ENCODE results near the gene NFATC3.

Gene NFATC3

GRCh38 chr16:68236826-68237242 is 151.7 kb downstream of the NFATC3 start:
- TF ChIP-seq CTCF (IDR thresholded peaks at IDR 0.05; ENCODE audit: low read depth, low read length) = no peak
- peak overlapping the region; percentile 60 for H3K4me3 ChIP-seq (ENCODE audit: low read depth, low read length)

DNA sequence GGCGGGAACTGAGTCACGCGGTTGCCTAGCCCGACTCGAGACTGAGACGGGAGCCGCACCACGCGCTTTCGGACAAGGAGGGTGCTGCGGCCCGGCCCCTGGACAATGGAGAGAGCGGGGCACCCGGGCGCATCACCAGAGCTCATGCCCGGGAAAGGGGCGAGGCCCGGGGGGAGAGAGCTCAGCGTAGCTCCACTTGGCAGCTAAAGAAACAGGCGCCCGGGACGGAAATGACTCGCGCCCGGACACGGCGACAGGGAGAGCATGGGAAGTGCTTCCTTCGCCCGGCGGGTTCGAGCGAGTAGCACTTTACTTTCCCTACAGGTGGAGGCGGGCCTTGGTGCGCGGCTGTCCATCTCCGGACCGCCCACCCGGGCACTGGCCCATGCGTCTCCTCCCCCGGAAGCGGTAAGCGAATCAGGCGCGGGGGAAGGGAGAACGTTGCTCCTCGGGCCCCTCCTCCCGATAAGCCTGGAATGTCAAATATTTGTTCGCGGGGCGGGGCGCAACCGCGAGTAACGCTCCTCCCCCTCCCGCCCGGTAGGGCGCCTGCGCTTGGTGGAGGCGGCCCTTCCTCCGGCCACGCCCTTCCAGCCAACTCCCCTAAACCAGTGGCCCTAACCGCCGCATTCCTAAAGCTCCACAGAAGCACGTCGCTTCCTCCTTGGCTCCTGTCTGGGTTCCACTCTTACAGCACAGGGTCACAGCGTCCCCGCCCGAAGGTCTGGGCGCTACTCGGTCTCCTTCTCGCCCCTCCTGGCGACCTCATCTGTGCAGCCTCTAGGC is 152.3 kb downstream of the NFATC3 start:
- no peak for TF ChIP-seq CTCF (IDR thresholded peaks at IDR 0.05; ENCODE audit: low read depth, low read length)
- H3K4me3 ChIP-seq (ENCODE audit: low read depth, low read length) = peak overlapping the region; percentile 60

DNA sequence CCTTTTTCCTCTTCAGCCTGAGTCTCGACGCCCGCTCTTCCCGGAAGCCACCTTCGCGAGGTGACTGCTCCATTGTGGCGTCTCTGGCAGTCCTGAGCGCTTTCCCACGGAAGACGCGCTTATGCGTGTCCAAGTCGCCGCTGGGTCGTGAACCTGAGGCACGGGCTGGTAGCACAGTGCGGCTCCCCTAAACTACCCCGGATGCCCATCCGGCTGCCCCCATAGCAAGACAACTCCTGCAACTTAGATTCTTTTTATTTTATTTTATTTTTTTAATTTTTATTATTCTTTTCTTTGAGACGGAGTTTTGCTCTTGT is 152.8 kb downstream of the NFATC3 start:
- no peak for TF ChIP-seq CTCF (IDR thresholded peaks at IDR 0.05; ENCODE audit: low read depth, low read length)
- peak overlapping the region; percentile 60 for H3K4me3 ChIP-seq (ENCODE audit: low read depth, low read length)

DNA sequence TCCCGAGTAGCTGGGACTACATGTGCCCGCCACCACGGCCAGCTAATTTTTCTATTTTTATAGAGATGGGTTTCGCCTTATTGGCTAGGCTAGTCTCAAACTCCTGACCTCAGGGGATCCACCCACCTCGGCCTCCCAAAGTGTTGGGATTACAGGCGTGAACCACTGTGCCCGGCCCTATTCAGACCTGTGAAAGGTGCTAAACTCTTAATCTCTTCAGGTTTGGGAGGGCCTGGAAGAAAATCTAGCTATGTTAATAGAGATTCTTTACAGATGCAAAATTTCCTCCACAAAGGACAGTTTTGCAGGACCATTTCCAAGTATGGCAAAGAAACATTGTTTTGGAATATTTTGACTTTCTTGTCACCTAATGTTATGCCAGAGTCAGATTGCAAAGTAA is 156.9 kb downstream of the NFATC3 start:
- no peak for TF ChIP-seq CTCF (IDR thresholded peaks at IDR 0.05; ENCODE audit: low read depth, low read length)
- H3K4me3 ChIP-seq (ENCODE audit: low read depth, low read length) = no peak overlapping the region

DNA sequence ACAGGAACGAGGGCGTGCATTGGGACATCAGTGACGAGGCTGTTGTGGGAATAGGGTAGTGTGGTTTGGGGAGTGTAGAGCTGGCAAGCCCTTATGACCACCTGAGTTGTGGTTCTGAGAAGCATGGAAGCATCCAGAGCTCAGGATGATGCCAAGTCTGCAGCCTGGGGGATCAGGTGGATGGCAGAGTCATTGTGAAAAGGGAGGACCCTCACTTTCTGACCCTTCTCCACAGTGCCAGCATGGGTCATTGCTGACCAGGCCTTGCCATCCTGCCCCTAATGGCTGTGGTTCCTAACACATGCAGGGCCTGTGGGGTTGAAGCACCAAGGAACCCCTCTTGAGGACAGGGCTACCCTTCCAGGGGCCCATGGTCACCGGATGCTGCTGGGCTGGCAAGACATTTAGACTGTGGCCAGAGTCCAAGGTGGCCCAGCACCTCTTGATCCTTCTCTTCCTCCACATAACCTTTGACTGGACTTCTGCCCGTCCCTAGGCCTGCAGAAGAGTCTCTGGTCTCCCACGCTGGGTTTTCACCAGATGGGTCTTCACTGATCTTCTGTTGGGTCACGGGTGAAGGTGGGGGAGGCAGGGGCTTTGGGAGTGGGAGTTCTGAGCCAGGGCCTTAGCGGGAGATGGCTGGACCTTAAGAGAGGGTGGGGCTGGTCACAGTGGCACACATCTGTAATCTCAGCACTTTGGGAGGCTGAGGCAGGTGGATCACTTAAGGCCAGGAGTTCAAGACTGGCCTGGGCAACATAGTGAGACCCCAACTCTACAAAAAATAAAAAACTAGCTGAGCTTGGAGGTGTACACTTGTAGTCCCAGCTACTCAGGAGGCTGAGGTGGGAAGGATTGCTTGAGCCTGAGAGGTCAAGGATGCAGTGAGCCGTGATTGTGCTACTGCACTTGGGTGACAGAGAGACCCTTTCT is 158.0 kb downstream of the NFATC3 start:
- no peak overlapping the region for H3K4me3 ChIP-seq (ENCODE audit: low read depth, low read length)
- no peak for TF ChIP-seq CTCF (IDR thresholded peaks at IDR 0.05; ENCODE audit: low read depth, low read length)

GRCh38 chr16:68244481-68244902 is 159.3 kb downstream of the NFATC3 start:
- no peak for TF ChIP-seq CTCF (IDR thresholded peaks at IDR 0.05; ENCODE audit: low read depth, low read length)
- H3K4me3 ChIP-seq (ENCODE audit: low read depth, low read length) = peak overlapping the region; percentile 95
